Transverse colon (tissue), 3 donors: ENCODE data around the gene JPH2.

ENCODE experiments used
- EP300 ChIP-seq: sonication (generic); formaldehyde crosslinking; IDR thresholded peaks from one replicate; pipeline ENCODE4 v1.6.1; 2017; ENCODE audit warnings: antibody characterized with exemption, low read depth
- POLR2A ChIP-seq: fragments of 450-650 bp; IDR thresholded peaks from one replicate; pipeline ENCODE4 v1.6.1; 2016; ENCODE audit warnings: antibody characterized with exemption, mild to moderate bottlenecking, moderate library complexity
- TF ChIP-seq, protein P1 (sequence below), 5 experiments: fragments of 200-600 bp in 3 of 5; fragments of 450-650 bp in 2 of 5; sonication (generic) in 3 of 5; IDR thresholded peaks; 1 replicate in 2 of 5; 2 replicates in 3 of 5; pipeline ENCODE4 v1.5.1; 2016 to 2017; ENCODE audit warnings: antibody characterized with exemption in 5 of 5, inconsistent platforms in 3 of 5, mild to moderate bottlenecking in 2 of 5, moderate library complexity in 1 of 5

DNA sequence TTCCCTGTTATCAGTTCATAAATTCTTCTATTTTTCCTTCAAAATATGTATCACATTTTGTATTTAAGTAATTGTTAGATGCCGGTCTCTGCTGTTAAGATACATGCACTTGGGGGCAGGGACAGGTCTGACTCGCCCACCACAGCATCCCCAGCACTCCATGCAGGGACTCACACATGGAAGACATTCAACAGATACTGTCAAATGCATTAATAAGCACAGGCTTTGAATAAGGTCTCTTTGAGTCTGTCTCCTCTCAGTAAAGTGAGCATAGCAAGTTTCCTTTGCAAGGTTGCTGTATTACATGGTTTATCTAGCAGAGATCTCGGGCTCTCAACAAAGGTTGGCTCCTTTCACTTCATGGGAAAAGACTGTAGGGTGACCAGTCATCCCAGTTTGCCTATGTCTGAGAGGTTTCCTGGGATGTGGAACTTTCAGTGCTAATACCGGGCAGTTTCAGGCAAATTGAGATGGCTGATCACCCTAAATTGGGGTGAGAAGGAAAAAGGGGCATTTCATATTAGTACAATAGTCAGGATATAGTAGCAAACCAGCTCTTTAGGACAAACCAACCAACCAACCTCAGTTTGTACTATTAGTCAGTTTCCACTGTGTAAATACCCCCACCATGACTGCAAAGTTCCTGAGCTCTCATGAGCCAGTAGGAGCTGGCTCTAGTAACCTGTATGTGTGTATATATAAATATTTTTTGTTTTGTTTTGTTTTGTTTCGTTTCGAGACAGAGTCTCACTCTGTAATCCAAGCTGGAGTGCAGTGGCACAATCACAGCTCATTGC, 15.0 kb downstream of the JPH2 start:
- TF ChIP-seq, protein P1, sequence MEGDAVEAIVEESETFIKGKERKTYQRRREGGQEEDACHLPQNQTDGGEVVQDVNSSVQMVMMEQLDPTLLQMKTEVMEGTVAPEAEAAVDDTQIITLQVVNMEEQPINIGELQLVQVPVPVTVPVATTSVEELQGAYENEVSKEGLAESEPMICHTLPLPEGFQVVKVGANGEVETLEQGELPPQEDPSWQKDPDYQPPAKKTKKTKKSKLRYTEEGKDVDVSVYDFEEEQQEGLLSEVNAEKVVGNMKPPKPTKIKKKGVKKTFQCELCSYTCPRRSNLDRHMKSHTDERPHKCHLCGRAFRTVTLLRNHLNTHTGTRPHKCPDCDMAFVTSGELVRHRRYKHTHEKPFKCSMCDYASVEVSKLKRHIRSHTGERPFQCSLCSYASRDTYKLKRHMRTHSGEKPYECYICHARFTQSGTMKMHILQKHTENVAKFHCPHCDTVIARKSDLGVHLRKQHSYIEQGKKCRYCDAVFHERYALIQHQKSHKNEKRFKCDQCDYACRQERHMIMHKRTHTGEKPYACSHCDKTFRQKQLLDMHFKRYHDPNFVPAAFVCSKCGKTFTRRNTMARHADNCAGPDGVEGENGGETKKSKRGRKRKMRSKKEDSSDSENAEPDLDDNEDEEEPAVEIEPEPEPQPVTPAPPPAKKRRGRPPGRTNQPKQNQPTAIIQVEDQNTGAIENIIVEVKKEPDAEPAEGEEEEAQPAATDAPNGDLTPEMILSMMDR (IDR thresholded peaks at IDR 0.05), result no peak
- no peak for TF ChIP-seq POLR2A
- TF ChIP-seq EP300, result no peak
